ENCODE measurements around the gene NME3.

NME3 gene

GRCh38 chr16:1768061-1768766 lies 3.1 kb downstream of the NME3 start:
- DNase-seq: no peak

- DNase-seq: no peak
Measured at GRCh38 chr16:1767116-1767994, 4.0 kb downstream of the NME3 start.

- DNase-seq: no peak
Measured at GRCh38 chr16:1766701-1767100, 4.6 kb downstream of the NME3 start.

GRCh38 chr16:1766231-1766630 lies 5.1 kb downstream of the NME3 start:
- DNase-seq: no peak

- no peak for DNase-seq
Measured at GRCh38 chr16:1765826-1766225, 5.5 kb downstream of the NME3 start.

- no peak for DNase-seq
Measured at GRCh38 chr16:1764971-1765370, 6.4 kb downstream of the NME3 start.

GRCh38 chr16:1763521-1764511 lies 7.5 kb downstream of the NME3 start:
- no peak for DNase-seq

- DNase-seq: no peak
Measured at GRCh38 chr16:1762879-1763520, 8.3 kb downstream of the NME3 start.

GRCh38 chr16:1762196-1762878 lies 9.0 kb downstream of the NME3 start:
- DNase-seq: no peak

- no peak for DNase-seq
Measured at GRCh38 chr16:1761751-1762150, 9.6 kb downstream of the NME3 start.

GRCh38 chr16:1760911-1761310 lies 10.4 kb downstream of the NME3 start:
- DNase-seq: no peak

- no peak for DNase-seq
Measured at GRCh38 chr16:1759511-1759910, 11.8 kb downstream of the NME3 start.

- DNase-seq: no peak
Measured at GRCh38 chr16:1758923-1759322, 12.4 kb downstream of the NME3 start.

- no peak for DNase-seq
Measured at GRCh38 chr16:1757714-1758461, 13.5 kb downstream of the NME3 start.

GRCh38 chr16:1754204-1754603 lies 17.1 kb downstream of the NME3 start:
- DNase-seq: no peak

- DNase-seq: no peak
Measured at GRCh38 chr16:1752853-1753252, 18.5 kb downstream of the NME3 start.

- no peak for DNase-seq
Measured at GRCh38 chr16:1751946-1752345, 19.4 kb downstream of the NME3 start.

- DNase-seq: no peak
Measured at GRCh38 chr16:1749152-1750117, 21.9 kb downstream of the NME3 start.

GRCh38 chr16:1747934-1748333 lies 23.4 kb downstream of the NME3 start:
- no peak for DNase-seq

- DNase-seq: no peak
Measured at GRCh38 chr16:1746693-1747195, 24.6 kb downstream of the NME3 start.

All from activated naive CD4-positive, alpha-beta T cell (primary cell).